ENCODE data around the gene DOCK1. TPM values are rescaled to one million over a fixed set of nuclear protein-coding genes. Genes with fewer than 3 reads are reported as not detected.

The DOCK1 gene
- total RNA-seq, 6 experiments from 2014 or later = 50.6 to 59.9 (median 54.7) TPM

DNA sequence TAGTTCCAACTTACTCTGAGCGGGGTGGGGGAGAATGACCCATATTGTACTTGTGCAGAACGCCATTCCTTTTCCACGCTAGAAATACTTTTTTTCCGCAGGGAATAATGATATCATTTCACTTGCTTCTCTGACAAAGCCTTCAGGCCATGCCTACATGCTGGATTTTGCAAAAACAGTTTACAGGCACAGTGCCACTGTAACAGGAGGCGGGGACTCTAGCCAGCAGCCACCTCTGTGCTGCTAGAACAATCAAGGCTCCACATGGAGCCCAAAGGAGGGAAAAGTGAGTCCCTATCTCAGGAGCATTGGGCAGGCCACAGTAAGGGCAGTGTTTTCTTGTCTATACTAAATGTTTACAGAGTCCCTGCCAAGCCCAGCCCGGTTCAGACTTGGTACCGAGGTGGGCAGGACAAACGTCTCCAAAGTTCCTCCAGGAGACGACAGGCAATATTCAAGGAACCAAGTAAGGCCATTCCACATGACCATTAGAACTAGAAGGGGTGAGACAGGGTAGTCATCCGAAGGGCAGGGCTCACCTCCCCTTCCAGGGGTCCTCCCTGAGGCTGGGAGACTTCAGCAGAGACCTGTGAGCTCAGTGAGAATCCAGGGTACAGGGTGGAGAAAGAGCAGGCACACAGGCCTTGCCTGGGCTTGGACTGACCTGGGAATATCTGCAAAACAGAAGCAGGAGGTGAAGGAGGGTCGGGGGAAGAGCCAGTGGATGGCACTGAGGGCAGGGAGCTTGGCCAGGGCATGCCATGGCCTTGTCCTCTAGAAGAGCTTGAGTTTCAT, 553.0 kb downstream of the DOCK1 start:
- peaks cover 25% of the 10 kb centered on the region for H3K9me3 Mint-ChIP-seq
- no peak overlapping the region for H3K27ac Mint-ChIP-seq
- no peaks in the 10 kb centered on the region for H3K4me1 Mint-ChIP-seq (ENCODE audit: low read depth)
- TF ChIP-seq, protein P1, sequence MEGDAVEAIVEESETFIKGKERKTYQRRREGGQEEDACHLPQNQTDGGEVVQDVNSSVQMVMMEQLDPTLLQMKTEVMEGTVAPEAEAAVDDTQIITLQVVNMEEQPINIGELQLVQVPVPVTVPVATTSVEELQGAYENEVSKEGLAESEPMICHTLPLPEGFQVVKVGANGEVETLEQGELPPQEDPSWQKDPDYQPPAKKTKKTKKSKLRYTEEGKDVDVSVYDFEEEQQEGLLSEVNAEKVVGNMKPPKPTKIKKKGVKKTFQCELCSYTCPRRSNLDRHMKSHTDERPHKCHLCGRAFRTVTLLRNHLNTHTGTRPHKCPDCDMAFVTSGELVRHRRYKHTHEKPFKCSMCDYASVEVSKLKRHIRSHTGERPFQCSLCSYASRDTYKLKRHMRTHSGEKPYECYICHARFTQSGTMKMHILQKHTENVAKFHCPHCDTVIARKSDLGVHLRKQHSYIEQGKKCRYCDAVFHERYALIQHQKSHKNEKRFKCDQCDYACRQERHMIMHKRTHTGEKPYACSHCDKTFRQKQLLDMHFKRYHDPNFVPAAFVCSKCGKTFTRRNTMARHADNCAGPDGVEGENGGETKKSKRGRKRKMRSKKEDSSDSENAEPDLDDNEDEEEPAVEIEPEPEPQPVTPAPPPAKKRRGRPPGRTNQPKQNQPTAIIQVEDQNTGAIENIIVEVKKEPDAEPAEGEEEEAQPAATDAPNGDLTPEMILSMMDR (IDR thresholded peaks at IDR 0.05) = no peak
- H3K4me3 Mint-ChIP-seq = no peak overlapping the region
- H3K27me3 Mint-ChIP-seq (ENCODE audit: insufficient read depth) = no peaks in the 10 kb centered on the region; the same call in none of the 2 replicates
- H3K36me3 Mint-ChIP-seq (ENCODE audit: low read depth) = peaks cover 9% of the 10 kb centered on the region
- DNase-seq = no peak

DNA sequence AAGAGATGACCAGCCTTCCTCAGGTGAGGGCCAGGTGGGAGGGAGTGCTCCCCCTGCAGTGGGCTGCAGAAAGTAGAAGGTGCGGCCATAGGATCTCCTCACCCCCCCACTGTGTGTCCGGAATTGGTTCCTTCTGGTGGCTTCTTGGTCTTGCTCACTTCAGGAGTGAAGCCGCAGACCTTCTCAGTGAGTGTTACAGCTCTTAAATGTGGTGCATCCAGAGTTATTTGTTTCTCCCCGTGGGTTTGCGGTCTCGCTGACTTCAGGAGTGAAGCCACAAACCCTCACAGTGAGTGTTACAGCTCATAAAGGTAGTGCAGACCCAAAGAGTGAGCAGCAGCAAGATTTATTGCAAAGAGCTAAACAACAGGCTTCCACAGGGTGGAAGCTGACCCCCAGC, 553.6 kb downstream of the DOCK1 start:
- H3K9me3 Mint-ChIP-seq = peaks cover 25% of the 10 kb centered on the region
- DNase-seq = no peak
- no peak overlapping the region for H3K27ac Mint-ChIP-seq
- TF ChIP-seq, protein P1 (IDR thresholded peaks at IDR 0.05) = no peak
- H3K27me3 Mint-ChIP-seq (ENCODE audit: insufficient read depth) = peaks cover 2% of the 10 kb centered on the region
- no peak overlapping the region for H3K4me3 Mint-ChIP-seq
- H3K36me3 Mint-ChIP-seq (ENCODE audit: low read depth) = peaks cover 9% of the 10 kb centered on the region
- H3K4me1 Mint-ChIP-seq (ENCODE audit: low read depth) = no peaks in the 10 kb centered on the region

DNA sequence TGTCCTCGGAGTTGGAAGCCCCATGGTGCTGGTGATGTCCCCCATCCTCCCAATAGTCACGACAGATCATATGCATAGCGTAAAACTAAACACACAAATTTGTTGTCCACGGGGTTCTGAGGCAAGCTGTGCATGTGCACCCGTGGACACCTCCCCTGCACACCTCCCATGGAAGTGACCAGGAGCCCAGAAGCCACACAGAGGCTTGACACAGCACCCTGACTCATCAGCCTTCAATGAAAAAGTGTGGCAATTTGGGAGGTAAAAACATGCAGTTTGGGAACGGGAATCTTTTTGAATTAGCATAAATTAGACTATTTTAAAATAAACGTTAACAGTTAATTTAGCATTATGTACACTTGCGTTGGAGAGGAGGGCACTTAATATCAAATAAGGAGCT, 554.7 kb downstream of the DOCK1 start:
- no peaks in the 10 kb centered on the region for H3K4me1 Mint-ChIP-seq (ENCODE audit: low read depth)
- H3K27ac Mint-ChIP-seq = no peak overlapping the region
- H3K4me3 Mint-ChIP-seq = no peak overlapping the region
- H3K9me3 Mint-ChIP-seq = peaks cover 30% of the 10 kb centered on the region
- peaks cover 9% of the 10 kb centered on the region for H3K36me3 Mint-ChIP-seq (ENCODE audit: low read depth)
- peaks cover 5% of the 10 kb centered on the region for H3K27me3 Mint-ChIP-seq (ENCODE audit: insufficient read depth)
- TF ChIP-seq, protein P1 (IDR thresholded peaks at IDR 0.05) = no peak
- DNase-seq = no peak

DNA sequence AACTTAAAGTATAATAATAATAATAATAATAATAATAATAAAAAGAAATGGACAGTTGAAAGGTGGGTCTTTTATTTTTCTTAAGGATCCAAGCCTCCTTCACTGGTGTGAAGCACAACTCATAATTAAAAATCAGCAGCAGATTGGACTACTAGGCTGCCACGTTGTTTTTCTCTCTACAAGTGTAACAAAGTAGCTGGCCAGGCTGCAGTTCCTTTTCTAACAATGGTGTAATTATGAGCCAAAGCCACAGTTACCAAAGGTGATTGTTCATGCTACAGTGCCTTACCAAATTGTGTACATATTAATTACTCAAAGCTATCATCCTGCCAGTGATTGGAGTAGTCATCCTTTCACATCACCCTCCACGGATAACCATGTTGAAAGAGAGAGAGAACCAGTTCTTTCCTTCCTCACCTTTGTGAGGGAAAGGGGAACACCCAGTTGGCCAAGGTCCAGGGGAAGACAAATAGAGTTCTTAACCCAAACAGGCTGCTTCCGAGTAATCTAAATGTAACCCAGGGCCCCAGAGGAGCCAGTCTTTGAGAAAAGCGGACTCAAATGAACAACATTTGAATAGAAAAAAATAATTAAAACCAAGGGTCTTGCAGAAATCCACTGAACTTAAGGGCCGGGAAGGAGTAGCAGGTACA, 557.5 kb downstream of the DOCK1 start:
- Mint-ChIP-seq H3K4me1 (ENCODE audit: low read depth) (no peaks in the 10 kb centered on the region), H3K27me3 (ENCODE audit: insufficient read depth) (peaks cover 14% of the 10 kb centered on the region), H3K9me3 (peaks cover 28% of the 10 kb centered on the region), H3K27ac (no peak overlapping the region), H3K36me3 (ENCODE audit: low read depth) (0 out of 2 replicates have a peak, but pooled peaks cover 3% of the 10 kb centered on the region), H3K4me3 (no peak overlapping the region)
- DNase-seq = no peak
- TF ChIP-seq, protein P1 (IDR thresholded peaks at IDR 0.05) = no peak

DNA sequence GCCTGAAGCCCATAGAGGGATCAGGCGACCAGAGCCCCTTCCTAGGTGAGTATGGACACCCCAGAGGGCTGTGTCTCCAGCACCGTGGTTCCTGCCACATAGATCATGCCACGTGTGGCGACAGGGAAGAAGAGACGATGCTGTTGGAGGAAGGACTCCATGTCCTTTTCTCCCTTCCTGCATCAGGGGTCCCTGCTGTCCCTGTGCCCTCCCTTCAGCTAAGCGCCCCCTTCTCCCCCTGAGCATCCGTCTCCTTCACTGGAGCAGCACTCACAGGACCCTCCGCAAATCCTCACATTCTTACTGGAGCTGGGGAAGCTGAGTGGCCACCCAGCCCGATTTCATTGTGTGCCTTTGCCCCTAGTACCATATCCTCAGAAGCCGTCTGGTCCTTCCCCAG, 558.3 kb downstream of the DOCK1 start:
- no peaks in the 10 kb centered on the region for H3K4me1 Mint-ChIP-seq (ENCODE audit: low read depth)
- no peak for DNase-seq
- TF ChIP-seq, protein P1 (IDR thresholded peaks at IDR 0.05) = no peak
- no peak overlapping the region for H3K27ac Mint-ChIP-seq
- peaks cover 14% of the 10 kb centered on the region for H3K27me3 Mint-ChIP-seq (ENCODE audit: insufficient read depth)
- no peaks in the 10 kb centered on the region for H3K36me3 Mint-ChIP-seq (ENCODE audit: low read depth)
- no peak overlapping the region for H3K4me3 Mint-ChIP-seq
- peaks cover 20% of the 10 kb centered on the region for H3K9me3 Mint-ChIP-seq

Data from HFFc6 (cell line).